SKM-1 treated with dmso at 0.1 percent for 144 hours (cell line): ENCODE data around the gene WAPL.
"Not testable (repeated sequence)": the region's sequence is repeated elsewhere in the genome, so short reads cannot be mapped to it uniquely, and the experiment has no call there.

Experiments used
- DNase-seq: peaks from one replicate; lab custom pipeline; 2025; ENCODE audit not compliant: unreplicated experiment; lab: John Stamatoyannopoulos, UW

The WAPL gene

GRCh38 chr10:86391236-86391840 is 130.3 kb downstream of the WAPL start:
- no peak for DNase-seq

- DNase-seq = no peak
Observed at GRCh38 chr10:86390337-86391120, 131.1 kb downstream of the WAPL start.

- no peak for DNase-seq
Observed at GRCh38 chr10:86389441-86390193, 132.0 kb downstream of the WAPL start.

GRCh38 chr10:86389109-86389440 is 132.5 kb downstream of the WAPL start:
- not testable (repeated sequence) for DNase-seq

- no peak for DNase-seq
Observed at GRCh38 chr10:86388119-86388704, 133.4 kb downstream of the WAPL start.

- peak; percentile 26 for DNase-seq
Observed at GRCh38 chr10:86387178-86387794, 134.3 kb downstream of the WAPL start.

GRCh38 chr10:86385806-86386205 is 135.8 kb downstream of the WAPL start:
- DNase-seq = no peak
